ENCODE measurements around the gene F2.

The F2 gene

DNA sequence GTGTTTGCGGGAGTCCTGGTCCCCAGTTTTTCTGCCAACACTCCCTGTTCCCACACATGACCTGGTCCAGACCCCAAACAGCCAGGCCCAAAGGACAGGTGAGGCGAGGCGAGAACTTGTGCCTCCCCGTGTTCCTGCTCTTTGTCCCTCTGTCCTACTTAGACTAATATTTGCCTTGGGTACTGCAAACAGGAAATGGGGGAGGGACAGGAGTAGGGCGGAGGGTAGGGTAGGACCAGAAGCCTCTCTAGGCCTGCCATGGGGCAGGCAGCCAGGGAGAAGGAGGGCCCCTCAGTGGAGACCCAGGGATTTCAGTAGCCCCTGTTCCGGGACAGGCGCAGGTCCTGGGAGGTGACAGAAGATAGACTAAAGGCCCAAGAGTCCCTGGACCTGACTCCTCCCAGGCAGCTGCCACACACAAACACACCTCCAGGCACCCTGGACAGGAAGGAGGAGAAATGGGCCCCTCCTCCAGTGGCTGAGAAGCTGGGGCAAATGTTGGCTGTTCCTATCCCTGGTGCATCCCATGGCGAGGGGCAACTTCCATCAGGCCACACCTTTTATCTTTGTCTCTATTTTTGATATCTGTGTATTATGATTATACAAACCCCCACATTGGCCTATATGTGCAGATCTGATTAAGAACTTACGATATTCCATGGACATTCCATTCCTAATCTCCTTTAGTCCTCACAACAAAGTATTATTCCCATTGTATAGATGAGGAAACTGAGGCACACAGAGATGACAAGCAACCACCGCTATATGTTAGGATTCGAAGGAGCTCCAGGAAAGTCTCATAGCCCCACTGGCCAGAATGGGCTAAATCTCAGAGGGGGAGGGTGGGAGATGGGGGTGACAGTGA is 626 bp upstream of the F2 start:
- Histone ChIP-seq H3K9me3 (replicated peaks in 1 of 11) (no peaks in the 10 kb centered on the region), H3K36me3 (no peaks in the 10 kb centered on the region), H3K27ac (peak overlapping the region in 5 of 11 experiments; percentile 5 to 60 (median 40); a peak in 5 of 22 replicates), H3K4me1 (peaks cover under 1 to 13% (median 9%) of the 10 kb centered on the region in 10 experiments; a peak in 17 of 20 replicates), H3K4me3 (no peak overlapping the region), H3K27me3 (no peaks in the 10 kb centered on the region), H3K9ac (peak overlapping the region in 4 of 11 experiments; percentile 6 to 23 (median 14); a peak in 3 of 22 replicates), H3K4me2 (peak overlapping the region in 6 of 11 experiments; percentile 12 to 52 (median 31); a peak in 8 of 22 replicates), H4K20me1 (no peaks in the 10 kb centered on the region)
- no peak for TF ChIP-seq Cebpa-rat (IDR thresholded peaks at IDR 0.05)

- Histone ChIP-seq H3K4me3 (no peak overlapping the region), H3K4me2 (no peak overlapping the region), H3K9ac (no peak overlapping the region), H4K20me1 (no peaks in the 10 kb centered on the region), H3K27me3 (no peaks in the 10 kb centered on the region), H3K27ac (no peak overlapping the region), H3K9me3 (replicated peaks in 1 of 11) (no peaks in the 10 kb centered on the region), H3K4me1 (peaks cover 5 to 23% (median 16%) of the 10 kb centered on the region in 10 experiments; a peak in 18 of 20 replicates), H3K36me3 (no peaks in the 10 kb centered on the region)
- no peak for TF ChIP-seq Cebpa-rat (IDR thresholded peaks at IDR 0.05)
These were observed 668 bp downstream of the F2 start for GRCh38 chr11:46719543-46720218.

DNA sequence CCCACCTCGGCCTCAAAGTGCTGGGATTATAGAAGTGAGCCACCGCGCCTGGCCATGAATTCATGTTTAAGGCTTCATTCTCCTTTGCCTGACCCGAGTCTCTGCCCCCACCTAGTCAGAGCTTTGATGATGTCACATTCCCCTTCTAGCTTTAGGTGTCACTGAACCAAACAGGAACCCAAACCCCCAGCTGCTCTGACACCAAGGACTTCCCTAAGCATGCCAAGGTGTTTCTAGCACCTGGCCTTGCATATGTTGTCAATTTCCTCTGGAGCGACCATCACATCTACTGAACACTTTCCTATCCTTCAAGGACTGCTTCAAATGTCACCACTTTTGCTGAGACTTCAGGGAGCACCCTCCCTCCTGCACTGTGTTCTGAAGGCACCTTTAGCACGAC is 2.3 kb downstream of the F2 start:
- no peaks in the 10 kb centered on the region for H3K36me3 ChIP-seq
- H3K9ac ChIP-seq, result no peak overlapping the region
- no peaks in the 10 kb centered on the region for H3K9me3 ChIP-seq (replicated peaks in 1 of 11)
- no peaks in the 10 kb centered on the region for H3K27me3 ChIP-seq
- no peak overlapping the region for H3K27ac ChIP-seq
- no peak overlapping the region for H3K4me3 ChIP-seq
- no peaks in the 10 kb centered on the region for H4K20me1 ChIP-seq
- no peak for TF ChIP-seq Cebpa-rat (IDR thresholded peaks at IDR 0.05)
- no peak overlapping the region for H3K4me2 ChIP-seq
- peaks cover 5 to 23% (median 16%) of the 10 kb centered on the region in 10 experiments; a peak in 18 of 20 replicates for H3K4me1 ChIP-seq

DNA sequence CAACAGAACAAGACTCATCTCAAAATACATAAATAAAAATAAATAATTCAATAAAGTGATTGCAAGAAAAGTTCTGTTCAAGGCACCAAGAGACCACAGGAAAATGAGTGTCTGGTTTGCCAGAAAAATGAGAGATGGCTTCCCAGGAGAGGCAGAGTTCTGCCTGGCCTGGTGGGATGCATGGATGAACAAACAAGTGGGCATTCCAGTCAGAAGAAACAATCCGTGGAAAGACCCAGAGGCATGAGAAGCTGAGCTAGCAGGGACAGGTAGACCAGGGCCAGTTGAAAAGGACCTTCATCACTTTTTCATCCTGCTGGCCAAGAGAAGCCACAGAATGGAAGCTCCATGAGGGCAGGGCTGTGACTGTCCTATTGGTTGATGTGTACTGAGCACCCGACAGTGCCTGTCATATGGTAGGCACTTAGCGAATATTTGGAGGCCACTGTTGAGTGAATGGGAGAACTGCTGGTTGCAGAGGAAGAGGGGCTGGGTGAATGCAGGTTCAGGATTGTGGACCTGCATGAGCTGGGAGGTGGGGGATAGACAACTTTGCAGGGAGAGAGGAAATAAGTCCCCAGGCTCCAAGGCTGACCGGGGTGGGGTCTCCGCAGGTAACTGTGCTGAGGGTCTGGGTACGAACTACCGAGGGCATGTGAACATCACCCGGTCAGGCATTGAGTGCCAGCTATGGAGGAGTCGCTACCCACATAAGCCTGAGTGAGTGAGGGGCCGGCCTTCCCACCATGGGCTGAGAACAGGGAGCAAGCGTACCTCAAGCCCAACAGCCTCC is 3.7 kb downstream of the F2 start:
- TF ChIP-seq Cebpa-rat (IDR thresholded peaks at IDR 0.05), result no peak
- Histone ChIP-seq H3K4me3 (no peak overlapping the region), H4K20me1 (no peaks in the 10 kb centered on the region), H3K9ac (no peak overlapping the region), H3K4me1 (peaks cover 5 to 23% (median 16%) of the 10 kb centered on the region in 10 experiments; a peak in 18 of 20 replicates), H3K27me3 (no peaks in the 10 kb centered on the region), H3K27ac (no peak overlapping the region), H3K36me3 (no peaks in the 10 kb centered on the region), H3K4me2 (peak overlapping the region in 2 of 11 experiments; percentile 56 to 66; a peak in 1 of 22 replicates), H3K9me3 (replicated peaks in 1 of 11) (no peaks in the 10 kb centered on the region)

GRCh38 chr11:46723359-46723680 is 4.3 kb downstream of the F2 start:
- no peak overlapping the region for H3K27ac ChIP-seq
- no peaks in the 10 kb centered on the region for H4K20me1 ChIP-seq
- no peak for TF ChIP-seq Cebpa-rat (IDR thresholded peaks at IDR 0.05)
- H3K27me3 ChIP-seq, result no peaks in the 10 kb centered on the region
- no peaks in the 10 kb centered on the region for H3K36me3 ChIP-seq
- H3K4me1 ChIP-seq, result peaks cover 1 to 19% (median 14%) of the 10 kb centered on the region in 10 experiments; a peak in 18 of 20 replicates
- H3K4me2 ChIP-seq, result peak overlapping the region in 4 of 11 experiments; percentile 49 to 66 (median 58); a peak in 5 of 22 replicates
- H3K9ac ChIP-seq, result no peak overlapping the region
- H3K9me3 ChIP-seq (replicated peaks in 1 of 11), result no peaks in the 10 kb centered on the region
- H3K4me3 ChIP-seq, result no peak overlapping the region

GRCh38 chr11:46724088-46724487 is 5.1 kb downstream of the F2 start:
- Histone ChIP-seq H3K27ac (no peak overlapping the region), H3K4me2 (peak overlapping the region in 8 of 11 experiments; percentile 11 to 66 (median 46); a peak in 12 of 22 replicates), H4K20me1 (no peaks in the 10 kb centered on the region), H3K9me3 (replicated peaks in 1 of 11) (no peaks in the 10 kb centered on the region), H3K4me1 (peaks cover 0 to 17% (median 13%) of the 10 kb centered on the region in 10 experiments; a peak in 13 of 20 replicates), H3K9ac (peak overlapping the region in 3 of 11 experiments; percentile 1 to 24 (median 2); a peak in 1 of 22 replicates), H3K4me3 (no peak overlapping the region), H3K36me3 (no peaks in the 10 kb centered on the region), H3K27me3 (no peaks in the 10 kb centered on the region)
- TF ChIP-seq Cebpa-rat (IDR thresholded peaks at IDR 0.05), result no peak

- Histone ChIP-seq H3K27ac (no peak overlapping the region), H3K4me2 (no peak overlapping the region), H3K4me3 (no peak overlapping the region), H3K9ac (no peak overlapping the region), H3K9me3 (replicated peaks in 1 of 11) (no peaks in the 10 kb centered on the region), H3K36me3 (no peaks in the 10 kb centered on the region), H3K4me1 (peaks cover 0 to 17% (median 13%) of the 10 kb centered on the region in 10 experiments; a peak in 13 of 20 replicates), H4K20me1 (no peaks in the 10 kb centered on the region), H3K27me3 (no peaks in the 10 kb centered on the region)
- no peak for TF ChIP-seq Cebpa-rat (IDR thresholded peaks at IDR 0.05)
These were observed 6.6 kb downstream of the F2 start for GRCh38 chr11:46725338-46726205.

DNA sequence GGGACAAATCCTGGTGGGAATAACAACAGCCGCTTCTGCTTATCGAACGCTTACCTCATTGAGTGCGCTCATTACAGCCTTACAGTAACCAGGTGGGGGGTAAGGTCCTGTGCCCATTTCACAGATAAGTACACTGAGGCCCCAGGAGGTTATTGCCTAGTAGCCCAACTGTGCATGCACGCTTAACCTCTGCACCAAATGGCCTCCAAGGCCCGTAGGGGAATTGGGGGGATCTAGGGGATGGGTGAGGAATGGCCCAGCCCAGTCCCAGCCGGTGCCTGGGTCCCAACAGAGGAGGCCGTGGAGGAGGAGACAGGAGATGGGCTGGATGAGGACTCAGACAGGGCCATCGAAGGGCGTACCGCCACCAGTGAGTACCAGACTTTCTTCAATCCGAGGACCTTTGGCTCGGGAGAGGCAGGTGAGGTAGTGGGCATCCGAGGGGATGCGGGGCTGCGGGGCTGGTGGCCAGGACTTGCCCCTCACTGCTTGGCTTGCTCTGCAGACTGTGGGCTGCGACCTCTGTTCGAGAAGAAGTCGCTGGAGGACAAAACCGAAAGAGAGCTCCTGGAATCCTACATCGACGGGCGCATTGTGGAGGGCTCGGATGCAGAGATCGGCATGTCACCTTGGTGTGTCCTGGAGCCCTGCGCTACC is 7.3 kb downstream of the F2 start:
- H3K27ac ChIP-seq, result no peak overlapping the region
- H3K4me1 ChIP-seq, result peaks cover 0 to 17% (median 13%) of the 10 kb centered on the region in 10 experiments; a peak in 13 of 20 replicates
- H3K9me3 ChIP-seq (replicated peaks in 1 of 11), result no peaks in the 10 kb centered on the region
- TF ChIP-seq Cebpa-rat (IDR thresholded peaks at IDR 0.05), result no peak
- H3K27me3 ChIP-seq, result no peaks in the 10 kb centered on the region
- H3K9ac ChIP-seq, result no peak overlapping the region
- H4K20me1 ChIP-seq, result no peaks in the 10 kb centered on the region
- H3K4me2 ChIP-seq, result no peak overlapping the region
- H3K4me3 ChIP-seq, result no peak overlapping the region
- H3K36me3 ChIP-seq, result no peaks in the 10 kb centered on the region

Data from BLaER1 treated with 17β-estradiol and CSF1 and Interleukin-3, amounts not matched to agents 10 nM and 100 nM (cell line).